Esophagus muscularis mucosa (tissue), 3 donors: Measurements from ENCODE around the gene UBE2E3.

Experiments
- POLR2A ChIP-seq: fragments of 450-650 bp; IDR thresholded peaks from one replicate; pipeline ENCODE4 v1.6.1; 2017; ENCODE audit warnings: antibody characterized with exemption, moderate library complexity, mild to moderate bottlenecking, low read depth
- TF ChIP-seq, protein P1 (sequence below), 3 experiments: fragments of 200-600 bp in 2 of 3; fragments of 450-650 bp in 1 of 3; sonication (generic) in 2 of 3; IDR thresholded peaks; one replicate each; pipeline ENCODE4 v1.5.1; 2017 to 2019; ENCODE audit warnings: antibody characterized with exemption in 3 of 3, mild to moderate bottlenecking in 2 of 3, moderate library complexity in 1 of 3

DNA sequence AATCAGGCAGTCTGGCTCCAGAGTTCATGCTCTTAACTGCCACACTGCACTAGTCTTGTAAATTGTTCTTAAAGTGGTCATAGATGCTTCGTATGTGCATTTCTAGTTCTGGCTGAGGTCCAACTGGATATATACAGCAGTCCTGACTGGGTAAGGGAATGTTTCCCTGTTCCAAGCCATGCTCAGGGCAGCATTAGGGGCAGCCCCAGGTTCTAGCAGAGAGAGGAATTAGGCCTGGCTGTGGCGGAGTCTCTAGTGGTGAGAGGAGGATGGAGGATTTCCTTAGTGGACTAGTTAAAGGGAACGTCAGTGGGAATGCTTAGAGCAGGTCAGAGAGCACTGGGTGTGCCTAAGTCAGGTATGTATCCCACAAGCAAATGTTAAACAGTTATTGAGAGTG, 28.0 kb downstream of the UBE2E3 start:
- TF ChIP-seq, protein P1, sequence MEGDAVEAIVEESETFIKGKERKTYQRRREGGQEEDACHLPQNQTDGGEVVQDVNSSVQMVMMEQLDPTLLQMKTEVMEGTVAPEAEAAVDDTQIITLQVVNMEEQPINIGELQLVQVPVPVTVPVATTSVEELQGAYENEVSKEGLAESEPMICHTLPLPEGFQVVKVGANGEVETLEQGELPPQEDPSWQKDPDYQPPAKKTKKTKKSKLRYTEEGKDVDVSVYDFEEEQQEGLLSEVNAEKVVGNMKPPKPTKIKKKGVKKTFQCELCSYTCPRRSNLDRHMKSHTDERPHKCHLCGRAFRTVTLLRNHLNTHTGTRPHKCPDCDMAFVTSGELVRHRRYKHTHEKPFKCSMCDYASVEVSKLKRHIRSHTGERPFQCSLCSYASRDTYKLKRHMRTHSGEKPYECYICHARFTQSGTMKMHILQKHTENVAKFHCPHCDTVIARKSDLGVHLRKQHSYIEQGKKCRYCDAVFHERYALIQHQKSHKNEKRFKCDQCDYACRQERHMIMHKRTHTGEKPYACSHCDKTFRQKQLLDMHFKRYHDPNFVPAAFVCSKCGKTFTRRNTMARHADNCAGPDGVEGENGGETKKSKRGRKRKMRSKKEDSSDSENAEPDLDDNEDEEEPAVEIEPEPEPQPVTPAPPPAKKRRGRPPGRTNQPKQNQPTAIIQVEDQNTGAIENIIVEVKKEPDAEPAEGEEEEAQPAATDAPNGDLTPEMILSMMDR (IDR thresholded peaks at IDR 0.05), result no peak
- TF ChIP-seq POLR2A, result no peak
